Measurements from ENCODE around the gene HBM.

DNA sequence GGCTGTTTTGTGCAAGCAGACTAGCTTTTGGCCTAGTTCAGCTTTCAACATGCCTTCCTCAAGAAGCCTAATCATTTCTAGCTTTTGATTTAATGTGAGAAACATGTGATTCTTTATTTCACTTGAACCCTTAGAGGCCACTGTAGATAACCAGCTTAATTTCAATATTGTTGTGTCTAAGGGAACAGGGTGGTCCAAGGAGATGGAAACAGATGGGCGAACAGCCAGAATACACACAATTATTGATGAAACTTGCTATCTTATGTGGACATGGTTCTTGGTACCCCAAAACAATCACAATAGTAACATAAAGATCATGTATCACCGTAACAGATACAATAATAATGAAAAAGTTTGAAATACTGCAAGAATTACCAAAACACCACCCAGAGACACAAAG is 32.1 kb upstream of the HBM start:
- TF ChIP-seq, protein P1, sequence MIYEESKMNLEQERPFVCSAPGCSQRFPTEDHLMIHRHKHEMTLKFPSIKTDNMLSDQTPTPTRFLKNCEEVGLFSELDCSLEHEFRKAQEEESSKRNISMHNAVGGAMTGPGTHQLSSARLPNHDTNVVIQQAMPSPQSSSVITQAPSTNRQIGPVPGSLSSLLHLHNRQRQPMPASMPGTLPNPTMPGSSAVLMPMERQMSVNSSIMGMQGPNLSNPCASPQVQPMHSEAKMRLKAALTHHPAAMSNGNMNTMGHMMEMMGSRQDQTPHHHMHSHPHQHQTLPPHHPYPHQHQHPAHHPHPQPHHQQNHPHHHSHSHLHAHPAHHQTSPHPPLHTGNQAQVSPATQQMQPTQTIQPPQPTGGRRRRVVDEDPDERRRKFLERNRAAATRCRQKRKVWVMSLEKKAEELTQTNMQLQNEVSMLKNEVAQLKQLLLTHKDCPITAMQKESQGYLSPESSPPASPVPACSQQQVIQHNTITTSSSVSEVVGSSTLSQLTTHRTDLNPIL (CRISPR knock-in tag; IDR thresholded peaks at IDR 0.05; ENCODE audit: low read depth), result no peak
- no peak for TF ChIP-seq ZC3H10 (CRISPR knock-in tag; IDR thresholded peaks at IDR 0.05)

Data from SK-N-SH treated with all-trans-retinoic acid at 6 μM for 48 hours (cell line).